OCI-LY7 (cell line): Measurements from ENCODE around the gene NME3.

ENCODE experiments used
- EZH2phosphoT487 ChIP-seq: fragments of 200-600 bp; sonication (generic); IDR thresholded peaks from 2 replicates; pipeline ENCODE4 v1.6.1; 2018; ENCODE audit warnings: low read depth, borderline replicate concordance, mild to moderate bottlenecking, mixed run types, antibody characterized with exemption, low read length, moderate library complexity, mixed read lengths
- TF ChIP-seq, protein P1 (sequence below): fragments of 200-600 bp; sonication (generic); conservative IDR thresholded peaks from 2 replicates; pipeline ENCODE4 v1.5.1; 2014; ENCODE audit warnings: mild to moderate bottlenecking, antibody characterized with exemption, low read length, moderate library complexity, mixed read lengths

GRCh38 chr16:1820096-1820945 lies 49.0 kb upstream of the NME3 start:
- TF ChIP-seq, protein P1, sequence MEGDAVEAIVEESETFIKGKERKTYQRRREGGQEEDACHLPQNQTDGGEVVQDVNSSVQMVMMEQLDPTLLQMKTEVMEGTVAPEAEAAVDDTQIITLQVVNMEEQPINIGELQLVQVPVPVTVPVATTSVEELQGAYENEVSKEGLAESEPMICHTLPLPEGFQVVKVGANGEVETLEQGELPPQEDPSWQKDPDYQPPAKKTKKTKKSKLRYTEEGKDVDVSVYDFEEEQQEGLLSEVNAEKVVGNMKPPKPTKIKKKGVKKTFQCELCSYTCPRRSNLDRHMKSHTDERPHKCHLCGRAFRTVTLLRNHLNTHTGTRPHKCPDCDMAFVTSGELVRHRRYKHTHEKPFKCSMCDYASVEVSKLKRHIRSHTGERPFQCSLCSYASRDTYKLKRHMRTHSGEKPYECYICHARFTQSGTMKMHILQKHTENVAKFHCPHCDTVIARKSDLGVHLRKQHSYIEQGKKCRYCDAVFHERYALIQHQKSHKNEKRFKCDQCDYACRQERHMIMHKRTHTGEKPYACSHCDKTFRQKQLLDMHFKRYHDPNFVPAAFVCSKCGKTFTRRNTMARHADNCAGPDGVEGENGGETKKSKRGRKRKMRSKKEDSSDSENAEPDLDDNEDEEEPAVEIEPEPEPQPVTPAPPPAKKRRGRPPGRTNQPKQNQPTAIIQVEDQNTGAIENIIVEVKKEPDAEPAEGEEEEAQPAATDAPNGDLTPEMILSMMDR: no peak
- no peak for TF ChIP-seq EZH2phosphoT487
